HFFc6 (cell line): Measurements from ENCODE around the gene ASTN2. TPM values are rescaled to one million over a fixed set of nuclear protein-coding genes. Genes with fewer than 3 reads are reported as not detected.
A peak's percentile ranks its signal among the peaks of the same experiment; 100 is the strongest.
"Not testable (repeated sequence)": the region's sequence is repeated elsewhere in the genome, so short reads cannot be mapped to it uniquely, and the experiment has no call there.

Experiments used
- DNase-seq: peaks from one replicate; pipeline ENCODE4 v3.0.0-alpha.2; 2018
- H3K27ac Mint-ChIP-seq: 2 replicates; pipeline ENCODE4 v1.8.0; 2020; ENCODE audit warnings: mild to moderate bottlenecking, mixed read lengths
- H3K27me3 Mint-ChIP-seq: 2 replicates; pipeline ENCODE4 v1.8.0; 2021; ENCODE audit warnings: mild to moderate bottlenecking, moderate library complexity, mixed read lengths; ENCODE audit not compliant: insufficient read depth
- H3K36me3 Mint-ChIP-seq: 2 replicates; pipeline ENCODE4 v1.8.0; 2021; ENCODE audit warnings: low read depth, mixed read lengths
- H3K4me1 Mint-ChIP-seq: 2 replicates; pipeline ENCODE4 v1.8.0; 2020; ENCODE audit warnings: low read depth, mixed read lengths
- H3K4me3 Mint-ChIP-seq: 2 replicates; pipeline ENCODE4 v1.8.0; 2020; ENCODE audit warnings: mild to moderate bottlenecking, moderate library complexity, mixed read lengths
- H3K9me3 Mint-ChIP-seq: 2 replicates; pipeline ENCODE4 v1.8.0; 2020; ENCODE audit warnings: mild to moderate bottlenecking, mixed read lengths
- total RNA-seq, 6 experiments: library from RNA; stranded (reverse); fragmentation: NEBNext Ultra II Directional; extraction: Animal tissue kit (Norgen Biotek cat#: 25700); gene quantifications; 2 replicates in 1 of 6; 3 replicates in 5 of 6; pipeline ENCODE4 v1.2.3, GENCODE V29; 2021
- TF ChIP-seq, protein P1 (sequence below): fragments of 200-600 bp; sonication (generic); IDR thresholded peaks from 2 replicates; pipeline ENCODE4 v1.5.0; 2021; ENCODE audit warnings: antibody characterized with exemption, mild to moderate bottlenecking

ASTN2 gene
- total RNA-seq, 6 experiments from 2014 or later, result 7.3 to 9.7 (median 8.3) TPM

DNA sequence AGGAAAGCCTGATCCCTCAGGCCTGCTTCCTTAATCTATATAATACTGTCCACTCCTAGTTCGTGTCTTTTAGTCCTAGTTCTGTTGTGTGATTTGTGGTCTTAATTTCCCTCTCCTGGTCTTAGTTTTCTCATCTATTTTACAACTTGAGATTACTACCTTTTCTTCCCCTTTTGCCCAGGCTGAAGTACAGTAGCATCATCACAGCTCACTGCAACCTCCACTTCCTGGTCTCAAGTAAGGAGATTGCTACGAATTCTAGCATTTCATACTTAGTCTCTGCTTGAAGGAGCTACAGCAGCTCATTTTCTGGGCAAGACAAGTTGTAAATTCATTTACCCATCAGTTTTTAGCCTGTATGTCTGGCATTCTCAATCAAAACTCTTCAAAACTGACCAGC is 722.2 kb downstream of the ASTN2 start:
- H3K4me3 Mint-ChIP-seq, result 0 out of 2 replicates have a peak overlapping the region, but pooled peaks have one; percentile 4
- peaks cover 100% of the 10 kb centered on the region for H3K4me1 Mint-ChIP-seq
- H3K36me3 Mint-ChIP-seq, result peaks cover 42% of the 10 kb centered on the region
- DNase-seq, result no peak
- H3K27me3 Mint-ChIP-seq, result no peaks in the 10 kb centered on the region; the same call in 1 of the 2 replicates
- no peaks in the 10 kb centered on the region for H3K9me3 Mint-ChIP-seq
- TF ChIP-seq, protein P1, sequence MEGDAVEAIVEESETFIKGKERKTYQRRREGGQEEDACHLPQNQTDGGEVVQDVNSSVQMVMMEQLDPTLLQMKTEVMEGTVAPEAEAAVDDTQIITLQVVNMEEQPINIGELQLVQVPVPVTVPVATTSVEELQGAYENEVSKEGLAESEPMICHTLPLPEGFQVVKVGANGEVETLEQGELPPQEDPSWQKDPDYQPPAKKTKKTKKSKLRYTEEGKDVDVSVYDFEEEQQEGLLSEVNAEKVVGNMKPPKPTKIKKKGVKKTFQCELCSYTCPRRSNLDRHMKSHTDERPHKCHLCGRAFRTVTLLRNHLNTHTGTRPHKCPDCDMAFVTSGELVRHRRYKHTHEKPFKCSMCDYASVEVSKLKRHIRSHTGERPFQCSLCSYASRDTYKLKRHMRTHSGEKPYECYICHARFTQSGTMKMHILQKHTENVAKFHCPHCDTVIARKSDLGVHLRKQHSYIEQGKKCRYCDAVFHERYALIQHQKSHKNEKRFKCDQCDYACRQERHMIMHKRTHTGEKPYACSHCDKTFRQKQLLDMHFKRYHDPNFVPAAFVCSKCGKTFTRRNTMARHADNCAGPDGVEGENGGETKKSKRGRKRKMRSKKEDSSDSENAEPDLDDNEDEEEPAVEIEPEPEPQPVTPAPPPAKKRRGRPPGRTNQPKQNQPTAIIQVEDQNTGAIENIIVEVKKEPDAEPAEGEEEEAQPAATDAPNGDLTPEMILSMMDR, result no peak
- H3K27ac Mint-ChIP-seq, result peak overlapping the region; percentile 90

DNA sequence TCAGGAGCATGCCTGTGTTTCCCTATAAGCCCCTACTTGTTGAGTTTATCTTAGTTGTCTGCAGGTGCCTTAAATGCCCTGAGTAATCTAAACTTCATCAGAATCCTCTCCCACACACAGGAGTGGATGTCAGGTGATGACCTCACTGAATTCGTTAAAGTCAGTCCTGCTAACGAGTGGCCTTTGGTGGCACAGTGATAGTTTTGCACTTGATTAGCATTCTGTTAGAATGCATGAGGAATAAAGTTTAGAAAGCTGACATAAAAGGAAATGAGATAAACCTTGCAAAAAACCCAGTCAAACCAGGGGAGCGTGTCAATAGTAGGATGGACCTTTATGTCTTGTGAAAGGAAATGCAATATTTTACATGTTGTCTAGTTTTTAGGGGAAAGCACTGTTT is 723.2 kb downstream of the ASTN2 start:
- Mint-ChIP-seq H3K27me3 (no peaks in the 10 kb centered on the region; the same call in 1 of the 2 replicates), H3K9me3 (no peaks in the 10 kb centered on the region), H3K4me3 (no peak overlapping the region), H3K4me1 (peaks cover 94% of the 10 kb centered on the region), H3K27ac (peak overlapping the region; percentile 90), H3K36me3 (peaks cover 41% of the 10 kb centered on the region)
- TF ChIP-seq, protein P1, result no peak
- DNase-seq, result no peak

DNA sequence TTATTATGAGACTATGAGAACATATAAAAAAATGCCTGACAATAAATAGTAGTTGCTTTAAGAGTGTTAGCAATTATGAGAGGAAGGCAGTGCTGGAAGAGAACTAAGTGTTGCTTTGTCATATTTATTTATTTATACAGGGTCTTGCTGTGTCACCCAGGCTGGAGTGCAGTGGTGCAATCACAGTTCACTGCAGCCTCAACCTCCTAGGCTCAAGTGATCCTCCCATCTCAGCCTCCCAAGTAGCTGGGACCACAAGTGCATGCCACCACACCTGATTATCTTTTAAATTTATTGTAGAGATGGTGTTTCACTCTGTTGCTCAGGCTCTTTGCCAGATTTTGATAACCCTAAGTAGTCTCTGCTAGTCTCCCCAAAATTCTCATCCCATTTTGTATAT is 724.1 kb downstream of the ASTN2 start:
- peaks cover 94% of the 10 kb centered on the region for H3K4me1 Mint-ChIP-seq
- peaks cover 38% of the 10 kb centered on the region for H3K36me3 Mint-ChIP-seq
- not testable (repeated sequence) for H3K9me3 Mint-ChIP-seq, H3K27me3 Mint-ChIP-seq, DNase-seq
- H3K27ac Mint-ChIP-seq, result peak overlapping the region; percentile 90
- H3K4me3 Mint-ChIP-seq, result peak overlapping the region; percentile 89; the same call in 1 of the 2 replicates

DNA sequence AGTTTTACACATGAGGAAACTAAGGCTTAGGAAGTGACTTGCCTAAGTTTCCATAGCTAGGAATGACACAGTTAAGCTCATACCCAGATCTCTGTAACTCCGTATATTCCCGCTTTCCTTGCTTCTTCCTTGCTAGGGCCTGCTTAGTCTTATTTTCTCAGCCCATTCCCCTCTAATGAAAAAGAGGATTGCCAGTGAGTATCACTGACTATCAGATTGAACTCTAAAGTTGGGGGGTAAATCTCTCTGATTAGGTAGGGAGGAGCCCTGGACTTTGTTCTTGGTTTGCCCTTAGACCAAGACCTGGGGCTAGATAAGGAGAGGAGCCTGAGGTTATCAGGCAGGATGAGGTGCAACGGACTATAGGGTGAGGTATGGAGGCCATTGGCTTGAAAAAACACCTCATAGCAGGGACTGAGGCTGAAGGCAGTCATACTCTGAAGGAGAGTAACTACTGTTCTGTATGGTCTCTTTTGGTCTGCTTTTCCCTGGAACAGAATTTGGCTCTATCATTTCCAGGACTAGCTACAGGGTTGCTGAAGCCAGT is 725.3 kb downstream of the ASTN2 start:
- DNase-seq, result no peak
- Mint-ChIP-seq H3K27ac (peak overlapping the region; percentile 74), H3K36me3 (peaks cover 28% of the 10 kb centered on the region), H3K9me3 (no peaks in the 10 kb centered on the region), H3K4me3 (peak overlapping the region; percentile 89), H3K27me3 (no peaks in the 10 kb centered on the region; the same call in 1 of the 2 replicates), H3K4me1 (peaks cover 94% of the 10 kb centered on the region)
- TF ChIP-seq, protein P1, result no peak

DNA sequence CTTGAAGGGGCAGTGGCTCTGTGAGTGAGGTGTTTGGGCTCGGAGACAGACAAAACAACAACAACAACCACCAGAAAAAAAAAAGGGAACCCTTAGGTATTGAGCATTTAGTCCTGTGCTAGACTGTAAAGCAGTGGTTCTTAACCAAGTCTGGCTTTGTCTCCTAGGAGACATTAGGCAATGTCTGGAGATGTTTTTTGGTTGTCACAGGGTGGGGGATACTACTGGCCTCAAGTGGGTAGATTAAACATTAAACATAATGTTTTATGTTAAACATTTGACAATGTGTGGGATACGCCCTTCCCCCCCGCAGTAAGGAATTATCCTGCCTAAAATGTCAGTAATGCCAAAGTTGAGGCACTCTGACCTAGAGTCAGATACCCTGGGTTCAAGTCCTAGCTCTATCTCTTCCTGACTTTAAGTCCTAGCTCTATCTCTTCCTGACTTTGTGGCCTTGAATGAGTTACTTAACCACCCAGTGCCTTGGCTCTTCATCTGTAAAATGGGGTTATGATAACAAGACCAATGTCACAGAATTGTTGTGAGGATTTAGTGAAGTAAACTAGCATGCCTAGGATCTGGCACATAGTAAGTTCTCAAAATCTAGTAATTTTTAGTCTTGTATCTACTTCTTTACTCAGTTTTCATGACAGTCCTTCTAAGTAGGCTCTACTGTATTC is 725.9 kb downstream of the ASTN2 start:
- TF ChIP-seq, protein P1, result no peak
- Mint-ChIP-seq H3K4me1 (peaks cover 92% of the 10 kb centered on the region), H3K4me3 (peak overlapping the region; percentile 89), H3K36me3 (peaks cover 28% of the 10 kb centered on the region), H3K27ac (peak overlapping the region; percentile 74), H3K27me3 (no peaks in the 10 kb centered on the region; the same call in 1 of the 2 replicates), H3K9me3 (no peaks in the 10 kb centered on the region)
- DNase-seq, result no peak

DNA sequence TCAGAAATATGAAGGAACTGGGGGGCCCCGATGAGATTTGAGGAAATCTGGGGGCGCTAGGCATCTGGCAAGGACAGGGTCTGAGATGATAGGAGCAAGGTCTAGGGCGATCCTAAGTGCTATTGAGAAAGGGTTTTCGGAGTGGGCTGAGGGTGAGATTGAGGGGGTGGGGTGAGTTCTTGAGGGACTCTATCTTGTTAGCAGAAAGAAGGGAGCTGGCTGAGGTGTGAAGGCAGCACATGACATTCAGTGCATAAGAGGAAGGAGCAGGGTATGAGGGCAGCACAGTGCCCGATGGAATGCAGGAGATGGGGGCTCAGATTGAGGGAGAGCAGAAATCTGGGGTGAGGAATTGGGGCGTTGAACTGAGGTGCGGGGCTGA is 727.1 kb downstream of the ASTN2 start:
- H3K27me3 Mint-ChIP-seq, result no peaks in the 10 kb centered on the region; the same call in 1 of the 2 replicates
- peaks cover 25% of the 10 kb centered on the region for H3K36me3 Mint-ChIP-seq
- no peaks in the 10 kb centered on the region for H3K9me3 Mint-ChIP-seq
- peak overlapping the region; percentile 74 for H3K27ac Mint-ChIP-seq
- H3K4me3 Mint-ChIP-seq, result peak overlapping the region; percentile 89
- TF ChIP-seq, protein P1, result no peak
- H3K4me1 Mint-ChIP-seq, result peaks cover 80% of the 10 kb centered on the region
- DNase-seq, result no peak
